Measurements from ENCODE around the gene GIMAP2. TPM values are rescaled to one million over a fixed set of nuclear protein-coding genes. Genes with fewer than 3 reads are reported as not detected.
"Not testable (repeated sequence)": the region's sequence is repeated elsewhere in the genome, so short reads cannot be mapped to it uniquely, and the experiment has no call there.

The GIMAP2 gene
- total RNA-seq, 2 experiments from 2014 or later: 42.2 to 42.7 TPM

DNA sequence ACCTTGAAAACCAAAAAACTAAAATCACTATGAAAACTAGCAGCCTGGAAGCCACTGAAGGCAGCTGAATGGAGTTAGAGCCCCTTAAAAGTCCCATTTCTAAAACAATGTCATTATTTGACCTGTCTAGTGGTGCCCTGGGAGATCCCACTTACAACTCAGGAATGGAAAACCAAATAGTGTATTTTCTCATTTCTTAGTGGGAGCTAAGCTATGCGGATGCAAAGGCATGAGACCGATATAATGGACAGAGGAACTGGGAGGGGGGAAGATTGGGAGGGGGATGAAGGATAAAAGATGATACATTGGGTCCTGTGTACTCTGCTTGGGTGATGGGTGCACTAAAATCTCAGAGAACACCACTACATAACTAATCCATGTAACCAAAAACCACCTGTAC, 9.8 kb upstream of the GIMAP2 start:
- TF ChIP-seq, protein P1, sequence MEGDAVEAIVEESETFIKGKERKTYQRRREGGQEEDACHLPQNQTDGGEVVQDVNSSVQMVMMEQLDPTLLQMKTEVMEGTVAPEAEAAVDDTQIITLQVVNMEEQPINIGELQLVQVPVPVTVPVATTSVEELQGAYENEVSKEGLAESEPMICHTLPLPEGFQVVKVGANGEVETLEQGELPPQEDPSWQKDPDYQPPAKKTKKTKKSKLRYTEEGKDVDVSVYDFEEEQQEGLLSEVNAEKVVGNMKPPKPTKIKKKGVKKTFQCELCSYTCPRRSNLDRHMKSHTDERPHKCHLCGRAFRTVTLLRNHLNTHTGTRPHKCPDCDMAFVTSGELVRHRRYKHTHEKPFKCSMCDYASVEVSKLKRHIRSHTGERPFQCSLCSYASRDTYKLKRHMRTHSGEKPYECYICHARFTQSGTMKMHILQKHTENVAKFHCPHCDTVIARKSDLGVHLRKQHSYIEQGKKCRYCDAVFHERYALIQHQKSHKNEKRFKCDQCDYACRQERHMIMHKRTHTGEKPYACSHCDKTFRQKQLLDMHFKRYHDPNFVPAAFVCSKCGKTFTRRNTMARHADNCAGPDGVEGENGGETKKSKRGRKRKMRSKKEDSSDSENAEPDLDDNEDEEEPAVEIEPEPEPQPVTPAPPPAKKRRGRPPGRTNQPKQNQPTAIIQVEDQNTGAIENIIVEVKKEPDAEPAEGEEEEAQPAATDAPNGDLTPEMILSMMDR (IDR thresholded peaks at IDR 0.05): no peak
- Mint-ChIP-seq H3K4me3 (no peak overlapping the region), H3K27me3 (no peaks in the 10 kb centered on the region), H3K36me3 (ENCODE audit: low read depth) (peaks cover 45% of the 10 kb centered on the region), H3K27ac (peak overlapping the region; percentile 86), H3K4me1 (ENCODE audit: low read depth) (peaks cover 78% of the 10 kb centered on the region), H3K9me3 (peaks cover 28% of the 10 kb centered on the region)
- CTCF ChIA-PET: interaction anchor here (1.9 kb wide), 1 partner anchor 10 kb away, joined by 4 read pairs; no protein-coding TSS in a partner anchor
- POLR2A ChIA-PET: no interaction called here
- ATAC-seq (no peak), DNase-seq (no peak)
- intact Hi-C loops (cut with micrococcal nuclease): no loop called here

DNA sequence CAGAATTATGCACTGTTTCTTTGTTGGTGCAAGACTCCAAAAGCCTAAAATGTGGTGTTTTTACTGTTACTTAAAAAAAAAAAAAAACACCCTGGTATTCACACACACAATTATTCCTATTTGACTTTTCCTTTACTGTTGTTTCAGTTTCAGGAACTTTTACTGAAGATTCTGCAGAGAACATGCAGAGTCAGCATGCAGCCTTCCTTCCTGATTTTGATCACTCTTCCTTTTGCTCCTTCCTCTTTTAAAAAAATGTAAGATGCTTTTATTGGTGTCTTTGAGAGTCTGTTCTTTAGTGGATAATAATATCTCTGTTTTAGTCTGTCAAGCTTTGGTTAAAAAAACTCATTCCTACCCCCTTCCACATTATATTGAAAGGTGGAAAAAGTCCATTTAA, 9.2 kb upstream of the GIMAP2 start:
- Mint-ChIP-seq H3K4me3 (peak overlapping the region; percentile 53), H3K9me3 (peaks cover 23% of the 10 kb centered on the region), H3K4me1 (ENCODE audit: low read depth) (peaks cover 78% of the 10 kb centered on the region), H3K27ac (peak overlapping the region; percentile 75), H3K36me3 (ENCODE audit: low read depth) (peaks cover 44% of the 10 kb centered on the region)
- H3K27me3 Mint-ChIP-seq; DNase-seq; intact Hi-C loops (cut with micrococcal nuclease); POLR2A ChIA-PET: not testable (repeated sequence)
- peak; percentile 4 for ATAC-seq
- CTCF ChIA-PET: interaction anchor here (0.9 to 1.9 kb wide), 2 partner anchors 8 to 10 kb away, joined by 3 to 4 read pairs; no protein-coding TSS in a partner anchor

DNA sequence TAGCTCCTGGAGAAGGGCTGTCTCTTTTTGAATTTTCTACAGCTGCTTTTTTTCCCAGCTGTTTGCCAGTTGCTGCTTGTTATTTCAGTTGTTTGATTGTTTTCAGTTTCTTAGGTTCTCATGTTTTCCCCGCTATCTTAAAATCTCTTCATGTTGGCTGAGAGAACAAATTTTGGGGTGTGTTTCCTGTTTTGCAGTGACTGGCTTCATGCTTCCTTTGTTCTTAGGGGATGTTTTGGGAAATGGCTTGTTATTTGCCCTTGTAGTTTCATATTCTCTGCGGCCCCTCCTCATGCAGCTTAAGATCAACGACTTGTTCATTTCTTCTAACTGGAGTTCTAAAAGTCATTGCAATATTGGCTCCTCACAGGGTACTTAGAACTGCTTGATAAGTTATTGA, 8.7 kb upstream of the GIMAP2 start:
- ATAC-seq: peak; percentile 65
- Mint-ChIP-seq H3K4me1 (ENCODE audit: low read depth) (peaks cover 77% of the 10 kb centered on the region), H3K4me3 (peak overlapping the region; percentile 53), H3K27ac (peak overlapping the region; percentile 75), H3K9me3 (peaks cover 26% of the 10 kb centered on the region), H3K36me3 (ENCODE audit: low read depth) (peaks cover 45% of the 10 kb centered on the region)
- DNase-seq; POLR2A ChIA-PET; H3K27me3 Mint-ChIP-seq; intact Hi-C loops (cut with micrococcal nuclease): not testable (repeated sequence)
- CTCF ChIA-PET: interaction anchor here (0.8 to 1.9 kb wide), 3 partner anchors 9 to 11 kb away, joined by 3 to 4 read pairs (median 3); no protein-coding TSS in a partner anchor

DNA sequence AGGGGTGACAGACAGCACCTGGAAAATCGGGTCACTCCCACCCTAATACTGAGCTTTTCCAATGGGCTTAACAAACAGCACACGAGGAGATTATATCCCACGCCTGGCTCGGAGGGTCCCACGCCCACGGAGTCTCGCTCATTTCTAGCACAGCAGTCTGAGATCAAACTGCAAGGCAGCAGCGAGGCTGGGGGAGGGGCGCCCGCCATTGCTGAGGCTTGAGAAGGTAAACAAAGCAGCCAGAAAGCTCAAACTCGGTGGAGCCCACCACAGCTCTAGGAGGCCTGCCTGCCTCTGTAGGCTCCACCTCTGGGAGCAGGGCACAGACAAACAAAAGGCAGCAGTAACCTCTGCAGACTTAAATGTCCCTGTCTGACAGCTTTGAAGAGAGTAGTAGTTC, 6.9 kb upstream of the GIMAP2 start:
- H3K27me3 Mint-ChIP-seq; ATAC-seq; intact Hi-C loops (cut with micrococcal nuclease): not testable (repeated sequence)
- POLR2A ChIA-PET: interaction anchor here (0.7 to 1.2 kb wide), 2 partner anchors 37 to 107 kb away, joined by 3 to 4 read pairs; no protein-coding TSS in a partner anchor
- H3K9me3 Mint-ChIP-seq: peaks cover 20% of the 10 kb centered on the region
- H3K27ac Mint-ChIP-seq: peak overlapping the region; percentile 88
- peaks cover 83% of the 10 kb centered on the region for H3K4me1 Mint-ChIP-seq (ENCODE audit: low read depth)
- CTCF ChIA-PET: interaction anchor here (1.4 kb wide), 1 partner anchor 18 kb away, joined by 4 read pairs; no protein-coding TSS in a partner anchor
- peaks cover 46% of the 10 kb centered on the region for H3K36me3 Mint-ChIP-seq (ENCODE audit: low read depth)
- peak; percentile 65 for DNase-seq
- H3K4me3 Mint-ChIP-seq: peak overlapping the region; percentile 54

DNA sequence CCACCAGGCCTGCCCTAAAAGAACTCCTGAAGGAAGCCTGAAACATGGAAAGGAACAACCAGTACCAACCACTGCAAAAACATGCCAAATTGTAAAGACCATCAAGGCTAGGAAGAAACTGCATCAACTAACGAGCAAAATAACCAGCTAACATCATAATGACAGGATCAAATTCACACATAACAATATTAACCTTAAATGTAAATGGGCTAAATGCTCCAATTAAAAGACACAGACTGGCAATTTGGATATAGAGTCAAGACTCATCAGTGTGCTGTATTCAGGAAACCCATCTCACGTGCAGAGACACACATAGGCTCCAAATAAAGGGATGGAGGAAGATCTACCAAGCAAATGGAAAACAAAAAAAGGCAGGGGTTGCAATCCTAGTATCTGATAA, 5.1 kb upstream of the GIMAP2 start:
- intact Hi-C loops (cut with micrococcal nuclease): loop anchor here (5.0 kb wide), 1 partner anchor 37 kb away; the partner anchor contains the start of gene GIMAP1
- Mint-ChIP-seq H3K4me1 (ENCODE audit: low read depth) (peaks cover 90% of the 10 kb centered on the region), H3K9me3 (peaks cover 17% of the 10 kb centered on the region), H3K36me3 (ENCODE audit: low read depth) (peaks cover 50% of the 10 kb centered on the region)
- H3K27me3 Mint-ChIP-seq, ATAC-seq, H3K4me3 Mint-ChIP-seq, DNase-seq, POLR2A ChIA-PET, H3K27ac Mint-ChIP-seq: not testable (repeated sequence)
- CTCF ChIA-PET: interaction anchor here (1.1 kb wide), 1 partner anchor 34 kb away, joined by 3 read pairs; no protein-coding TSS in a partner anchor

DNA sequence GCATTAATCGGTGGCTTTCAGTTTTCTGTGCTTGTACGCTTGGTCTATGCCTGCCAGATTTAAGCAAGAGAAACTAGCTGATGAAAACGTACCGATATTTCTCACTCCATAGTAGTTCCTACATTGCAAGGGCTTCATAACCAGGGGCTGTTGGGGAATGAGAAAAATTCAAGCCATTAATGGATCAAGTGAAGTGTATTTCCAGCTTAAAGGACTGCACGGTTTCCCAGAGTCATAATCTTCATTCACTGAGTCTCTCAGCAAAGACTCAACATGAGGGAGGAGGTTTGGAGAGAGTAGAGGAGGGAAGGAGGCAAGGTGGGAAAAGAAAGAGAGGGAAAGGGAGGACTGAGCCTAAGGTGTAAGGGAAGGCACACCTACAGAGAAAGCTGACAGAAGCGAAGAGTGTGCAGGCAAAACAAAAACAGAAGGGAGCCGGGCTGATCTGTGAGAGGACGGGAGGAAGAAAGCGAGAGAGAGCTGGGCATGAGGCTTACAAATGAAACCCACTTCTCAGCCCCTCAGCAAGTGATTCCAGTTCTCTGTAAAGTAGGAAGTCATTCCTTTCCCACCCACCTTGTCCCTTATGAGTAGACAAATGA, 625 bp downstream of the GIMAP2 start:
- Mint-ChIP-seq H3K27me3 (no peaks in the 10 kb centered on the region), H3K9me3 (peaks cover 29% of the 10 kb centered on the region), H3K4me1 (ENCODE audit: low read depth) (peaks cover 72% of the 10 kb centered on the region), H3K36me3 (ENCODE audit: low read depth) (peaks cover 76% of the 10 kb centered on the region), H3K4me3 (peak overlapping the region; percentile 96), H3K27ac (peak overlapping the region; percentile 100)
- TF ChIP-seq, protein P1 (IDR thresholded peaks at IDR 0.05): no peak
- CTCF ChIA-PET: interaction anchor here (0.7 to 2.8 kb wide), 12 partner anchors 9 to 237 kb away, joined by 3 to 9 read pairs (median 4); partner anchors contain the start of gene GIMAP1
- POLR2A ChIA-PET: interaction anchor here (0.6 to 3.6 kb wide), 14 partner anchors 10 to 237 kb away, joined by 3 to 21 read pairs (median 4); partner anchors contain the start of genes GIMAP1 and GIMAP5
- ATAC-seq (peak; percentile 32), DNase-seq (peak; percentile 22)
- intact Hi-C loops (cut with micrococcal nuclease): loop anchor here (5.0 kb wide), 1 partner anchor 46 kb away; no protein-coding TSS in a partner anchor
